GM19438 (cell line): ENCODE measurements around the gene MOV10.
"Not testable (repeated sequence)": the region's sequence is repeated elsewhere in the genome, so short reads cannot be mapped to it uniquely, and the experiment has no call there.

Source experiments
- ATAC-seq: cut with Tn5 transposase; IDR thresholded peaks from one replicate; pipeline ENCODE4 v1.9.1; 2021; ENCODE audit warnings: low read depth; ENCODE audit not compliant: unreplicated experiment

Gene MOV10

DNA sequence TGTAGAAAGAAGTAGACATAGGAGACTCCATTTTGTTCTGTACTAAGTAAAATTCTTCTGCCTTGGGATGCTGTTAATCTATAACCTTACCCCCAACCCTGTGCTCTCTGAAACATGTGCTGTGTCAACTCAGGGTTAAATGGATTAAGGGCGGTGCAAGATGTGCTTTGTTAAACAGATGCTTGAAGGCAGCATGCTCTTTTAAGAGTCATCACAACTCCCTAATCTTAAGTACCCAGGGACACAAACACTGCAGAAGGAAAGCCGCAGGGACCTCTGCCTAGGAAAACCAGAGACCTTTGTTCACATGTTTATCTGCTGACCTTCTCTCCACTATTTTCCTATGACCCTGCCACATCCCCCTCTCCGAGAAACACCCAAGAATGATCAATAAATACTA lies 54.6 kb downstream of the MOV10 start:
- not testable (repeated sequence) for ATAC-seq

DNA sequence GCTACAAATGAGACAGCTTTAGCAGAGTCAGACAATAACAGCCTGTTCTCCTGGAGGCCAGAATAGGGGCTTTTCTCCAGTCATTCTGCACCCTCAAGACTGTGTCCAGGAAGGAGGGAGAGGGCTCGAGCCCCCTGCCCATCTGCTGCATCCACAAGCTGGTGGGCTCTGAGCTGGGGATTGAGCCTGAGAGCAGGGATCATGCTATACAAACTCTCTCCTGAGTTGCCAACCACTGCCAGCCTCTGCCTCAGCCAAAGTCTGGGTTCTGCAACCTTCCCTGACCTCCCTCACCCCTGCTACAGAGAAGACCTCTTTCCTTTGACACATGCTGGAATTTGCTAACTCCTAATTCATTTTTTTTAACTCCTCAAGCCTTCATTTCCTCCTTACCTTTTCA lies 55.5 kb downstream of the MOV10 start:
- ATAC-seq, result no peak

DNA sequence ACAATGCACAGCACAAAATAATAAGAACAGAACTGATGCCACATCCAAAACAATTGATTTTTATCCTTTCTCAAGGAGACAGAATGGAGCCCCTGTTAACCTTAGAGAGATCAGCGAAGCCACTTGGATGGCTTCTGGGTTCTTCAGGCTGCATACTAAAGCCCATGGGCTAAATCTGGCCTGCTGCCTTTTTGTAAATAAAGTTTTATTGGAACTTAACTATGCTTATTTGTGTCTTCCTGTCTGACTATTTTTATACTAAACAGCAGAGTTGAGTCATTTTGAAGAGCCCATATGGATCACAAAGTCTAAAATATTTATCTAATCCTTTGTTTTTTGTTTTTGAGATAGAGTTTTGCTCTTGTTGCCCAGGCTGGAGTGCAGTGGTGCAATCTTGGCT lies 57.0 kb downstream of the MOV10 start:
- no peak for ATAC-seq

DNA sequence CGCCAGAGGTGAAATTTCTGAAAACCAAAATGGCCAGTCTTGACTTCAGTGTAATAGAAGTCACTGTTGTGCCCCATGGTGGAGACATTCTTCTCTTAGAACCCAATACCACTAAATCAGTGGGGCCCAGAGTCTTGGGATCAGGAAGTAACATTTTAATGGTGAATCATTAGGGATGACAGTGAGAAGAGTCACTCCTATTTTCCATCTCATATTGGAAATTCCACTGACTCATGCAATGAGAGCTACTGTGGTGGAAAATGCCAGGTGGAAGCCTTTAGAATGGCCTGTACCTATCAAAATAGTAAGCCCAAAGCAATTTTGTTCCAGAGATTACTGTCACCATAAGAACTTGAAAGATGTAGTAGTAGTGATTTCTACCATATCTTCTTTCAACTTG lies 61.3 kb downstream of the MOV10 start:
- no peak for ATAC-seq

DNA sequence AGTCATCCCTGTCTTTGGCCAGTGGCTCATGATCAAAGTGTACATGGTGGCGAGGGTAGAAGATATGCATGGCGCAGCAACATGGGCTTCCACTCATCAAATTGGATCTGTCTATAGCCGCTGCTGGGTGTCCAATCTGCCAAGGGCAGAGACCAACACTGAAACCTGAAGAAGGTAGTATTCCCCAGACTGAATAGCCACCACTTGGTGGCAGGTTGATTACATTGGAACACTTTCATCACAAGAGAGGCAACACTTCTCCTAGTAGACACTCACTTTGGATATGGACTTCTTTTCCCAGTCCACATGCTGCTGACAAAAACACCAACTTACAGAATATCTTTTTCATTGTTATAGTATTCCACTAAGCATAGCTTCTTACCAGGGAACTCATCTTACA lies 63.1 kb downstream of the MOV10 start:
- no peak for ATAC-seq

DNA sequence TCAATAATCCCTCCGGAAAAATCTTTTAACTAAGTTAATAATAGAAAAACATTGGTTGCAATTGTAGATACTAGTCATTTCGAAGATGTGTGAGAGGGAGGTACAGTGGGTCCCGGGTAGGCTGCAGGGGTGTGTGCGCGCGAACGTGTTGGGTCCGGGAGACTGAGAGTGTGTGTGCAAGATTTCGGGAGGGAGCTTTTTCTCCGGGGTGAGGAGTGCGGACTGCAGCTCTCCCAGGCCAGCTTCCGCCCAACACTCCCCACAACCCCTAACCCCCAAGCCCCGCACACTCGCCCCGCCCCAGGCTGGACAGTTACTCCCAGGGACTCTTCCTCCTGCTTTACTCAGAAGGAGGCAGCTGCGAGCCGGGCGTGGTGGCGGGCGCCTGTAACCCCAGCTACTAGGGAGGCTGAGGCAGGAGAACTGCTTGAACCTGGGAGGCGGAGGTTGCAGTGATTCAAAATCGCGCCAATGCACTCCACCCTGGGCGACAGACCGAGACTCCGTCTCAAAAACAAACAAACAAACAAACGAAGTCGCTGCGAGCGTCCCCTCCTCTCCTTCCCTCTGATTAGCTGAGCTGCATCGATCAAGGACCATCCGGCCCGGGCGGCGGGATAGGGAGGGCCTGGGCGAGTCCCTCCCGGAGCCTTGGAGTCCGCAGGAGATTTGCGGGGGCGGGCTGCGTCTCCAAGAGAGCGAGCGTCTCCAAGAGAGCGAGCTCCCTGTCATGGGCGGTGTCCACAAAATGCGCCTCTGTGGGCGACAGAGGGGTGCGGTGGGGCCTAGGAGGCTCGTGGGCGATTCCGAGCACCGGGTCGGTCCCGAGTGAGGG lies 68.9 kb downstream of the MOV10 start:
- no peak for ATAC-seq

DNA sequence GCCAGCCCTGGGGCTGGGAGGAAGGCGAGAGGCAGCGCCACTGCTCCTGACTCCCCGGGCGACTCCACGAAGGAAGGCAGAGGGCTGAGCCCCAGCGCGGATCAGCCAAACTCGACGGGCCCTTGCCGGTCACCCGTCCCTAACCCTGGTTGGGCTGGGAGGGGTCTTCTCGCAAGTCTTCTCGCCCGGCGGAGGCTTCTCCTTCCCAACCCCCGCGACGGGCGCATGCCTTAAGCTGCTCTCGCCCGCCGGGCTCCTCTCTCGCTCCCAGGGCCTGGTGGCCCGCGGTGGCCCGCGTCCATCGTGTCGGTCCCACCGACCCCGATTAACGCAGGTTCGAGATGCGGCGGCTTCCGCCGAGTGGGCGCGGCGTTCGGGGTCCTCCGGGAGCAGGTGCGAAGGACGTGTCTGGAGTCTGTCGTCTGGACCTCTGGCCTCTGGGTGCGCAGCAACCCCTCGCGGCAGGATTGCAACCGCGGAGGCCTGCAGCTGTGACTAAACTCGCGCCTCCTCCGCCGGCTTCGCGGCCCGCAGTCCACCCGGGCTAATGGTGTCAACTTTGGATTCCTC lies 69.6 kb downstream of the MOV10 start:
- no peak for ATAC-seq

DNA sequence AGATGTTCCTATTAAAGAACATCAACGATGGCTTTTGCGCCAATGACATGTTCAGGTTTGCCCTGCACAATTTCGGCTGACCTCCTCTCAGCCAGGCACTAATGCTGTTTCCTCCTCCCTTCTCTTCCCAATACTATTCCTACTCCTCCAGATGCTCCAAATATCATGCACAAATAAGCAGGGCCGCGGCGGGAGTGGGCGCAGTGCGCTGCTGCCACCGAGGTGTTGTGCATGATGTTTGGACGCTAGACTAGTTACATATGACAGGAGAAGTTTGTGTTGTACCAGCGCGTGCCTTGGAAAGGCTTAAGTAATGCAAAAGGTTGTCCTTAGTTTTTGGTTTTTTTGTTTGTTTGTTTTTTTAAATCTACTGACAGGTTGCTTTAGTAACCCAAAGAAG lies 73.9 kb downstream of the MOV10 start:
- ATAC-seq, result no peak
